H1 (cell line): ENCODE data around the gene ACAD11. TPM values are rescaled to one million over a fixed set of nuclear protein-coding genes. Genes with fewer than 3 reads are reported as not detected.

Experiments used
- CTCF ChIA-PET: fragments of 300-600 bp; sonication (Branson Sonifier 250); formaldehyde crosslinking; loops from one replicate; lab custom pipeline; 2021; ENCODE audit not compliant: partially characterized antibody; lab: Charles Lee
- POLR2A ChIA-PET: fragments of 300-600 bp; sonication (Branson Sonifier 250); formaldehyde crosslinking; loops from one replicate; lab custom pipeline; 2021; ENCODE audit warnings: inconsistent platforms; ENCODE audit not compliant: partially characterized antibody; lab: Charles Lee
- DNase-seq, 2 experiments: peaks; one replicate each; pipeline versions ENCODE4 v3.0.0 to v3.0.0-alpha.2; 2010 to 2022; ENCODE audit warnings: low spot score in 2 of 2, low read depth in 1 of 2, mixed read lengths in 1 of 2
- FAIRE-seq: peaks from 2 replicates; lab custom pipeline; 2011; peaks lifted over from hg19 to GRCh38; lab: Jason Lieb, UNC
- H2AFZ ChIP-seq: 2 replicates; pipeline ENCODE4 v1.8.1; 2012; ENCODE audit warnings: low read length, inconsistent platforms
- H2AK5ac ChIP-seq: 2 replicates; pipeline ENCODE4 v1.6.1; 2013; ENCODE audit warnings: low read depth, low read length
- H2BK120ac ChIP-seq: replicated peaks from 2 replicates; pipeline ENCODE3; 2013; ENCODE audit warnings: low read depth, low read length, inconsistent platforms
- H2BK12ac ChIP-seq: 2 replicates; pipeline ENCODE4 v1.6.1; 2013; ENCODE audit warnings: low read depth, low read length
- H2BK15ac ChIP-seq: 2 replicates; pipeline ENCODE4 v1.6.1; 2013; ENCODE audit warnings: low read length
- H2BK20ac ChIP-seq: 2 replicates; pipeline ENCODE4 v1.6.1; 2013; ENCODE audit warnings: low read length
- H2BK5ac ChIP-seq: 2 replicates; pipeline ENCODE4 v1.6.1; 2013; ENCODE audit warnings: low read depth, low read length
- H3K14ac ChIP-seq: 2 replicates; pipeline ENCODE4 v1.6.1; 2013; ENCODE audit warnings: inconsistent platforms; ENCODE audit not compliant: insufficient read length
- H3K18ac ChIP-seq: 2 replicates; pipeline ENCODE4 v1.6.1; 2013; ENCODE audit warnings: low read length; ENCODE audit errors: extremely low read depth
- H3K23ac ChIP-seq: 2 replicates; pipeline ENCODE4 v1.6.1; 2013; ENCODE audit warnings: inconsistent platforms; ENCODE audit not compliant: insufficient read length
- H3K23me2 ChIP-seq: 2 replicates; pipeline ENCODE4 v1.6.1; 2013; ENCODE audit warnings: low read depth, low read length
- H3K27ac ChIP-seq: 2 replicates; pipeline ENCODE4 v1.6.1; 2011; ENCODE audit warnings: low read depth, low read length, inconsistent platforms
- H3K27me3 ChIP-seq, 4 experiments: replicated peaks in 1 of 4; 1 replicate in 1 of 4; 2 replicates in 3 of 4; pipeline versions ENCODE4 v1.6.1 to v1.8.1; 2011 to 2013; ENCODE audit warnings: low read length in 3 of 4, mild to moderate bottlenecking in 3 of 4, inconsistent platforms in 2 of 4, mixed read lengths in 2 of 4, moderate library complexity in 1 of 4; ENCODE audit not compliant: control insufficient read depth in 3 of 4, insufficient read depth in 3 of 4; ENCODE audit errors: extremely low read depth in 1 of 4
- H3K36me3 ChIP-seq, 4 experiments: 2 replicates each; pipeline versions ENCODE4 v1.6.1 to v1.8.1; 2011 to 2013; ENCODE audit warnings: mild to moderate bottlenecking in 4 of 4, low read length in 3 of 4, moderate library complexity in 2 of 4, control low read depth in 1 of 4, inconsistent platforms in 1 of 4; ENCODE audit not compliant: insufficient read depth in 4 of 4, control insufficient read depth in 2 of 4
- H3K4ac ChIP-seq: replicated peaks from 2 replicates; pipeline ENCODE3; 2013; ENCODE audit warnings: low read length, low read depth, mixed read lengths, inconsistent platforms; ENCODE audit not compliant: insufficient read length
- H3K4me1 ChIP-seq, 4 experiments: replicated peaks in 1 of 4; 1 replicate in 1 of 4; 2 replicates in 3 of 4; pipeline versions ENCODE4 v1.6.1 to v1.8.1; 2011 to 2013; ENCODE audit warnings: low read length in 3 of 4, inconsistent platforms in 2 of 4, mixed read lengths in 1 of 4; ENCODE audit not compliant: insufficient read depth in 4 of 4, control insufficient read depth in 3 of 4
- H3K4me2 ChIP-seq, 2 experiments: 2 replicates each; pipeline versions ENCODE4 v1.6.1 to v1.8.1; 2011 to 2013; ENCODE audit warnings: low read depth in 2 of 2, low read length in 2 of 2, control low read depth in 1 of 2, inconsistent platforms in 1 of 2, mild to moderate bottlenecking in 1 of 2; ENCODE audit not compliant: insufficient read depth in 1 of 2
- H3K4me3 ChIP-seq, 4 experiments: fragments of 200-600, 300-600 bp in 1 of 4; sonication (generic), shearing (Covaris generic), sonication (Bioruptor Twin) in 1 of 4; 2 replicates each; pipeline versions ENCODE4 v1.5.1 to v1.8.1; 2011 to 2016; ENCODE audit warnings: low read length in 4 of 4, low read depth in 3 of 4, control low read depth in 2 of 4, inconsistent platforms in 2 of 4, mild to moderate bottlenecking in 2 of 4, mixed read lengths in 1 of 4, moderate library complexity in 1 of 4; ENCODE audit not compliant: insufficient read depth in 2 of 4; ENCODE audit errors: extremely low read depth in 1 of 4
- H3K56ac ChIP-seq: replicated peaks from 2 replicates; pipeline ENCODE3; 2013; ENCODE audit warnings: low read depth, mild to moderate bottlenecking, mixed read lengths, low read length, inconsistent platforms; ENCODE audit not compliant: insufficient read length
- H3K79me1 ChIP-seq: 2 replicates; pipeline ENCODE4 v1.6.1; 2013; ENCODE audit warnings: low read depth, low read length, control low read depth
- H3K79me2 ChIP-seq, 2 experiments: 2 replicates each; pipeline versions ENCODE4 v1.6.1 to v1.8.1; 2012 to 2013; ENCODE audit warnings: low read length in 2 of 2, mild to moderate bottlenecking in 2 of 2, inconsistent platforms in 1 of 2; ENCODE audit not compliant: insufficient read depth in 2 of 2, control insufficient read depth in 1 of 2
- H3K9ac ChIP-seq, 4 experiments: replicated peaks in 1 of 4; 1 replicate in 1 of 4; 2 replicates in 3 of 4; pipeline versions ENCODE4 v1.6.1 to v1.8.1; 2011 to 2013; ENCODE audit warnings: low read depth in 3 of 4, low read length in 3 of 4, control low read depth in 2 of 4, mild to moderate bottlenecking in 2 of 4, moderate library complexity in 2 of 4, inconsistent platforms in 1 of 4; ENCODE audit errors: extremely low read depth in 1 of 4
- H3K9me3 ChIP-seq, 2 experiments: 2 replicates each; pipeline versions ENCODE4 v1.6.1 to v1.8.1; 2012 to 2013; ENCODE audit warnings: mild to moderate bottlenecking in 2 of 2, moderate library complexity in 2 of 2, control low read depth in 1 of 2, inconsistent platforms in 1 of 2, low read depth in 1 of 2, low read length in 1 of 2, mixed read lengths in 1 of 2; ENCODE audit not compliant: insufficient read depth in 2 of 2
- H4K20me1 ChIP-seq, 2 experiments: replicated peaks in 1 of 2; 2 replicates each; pipeline versions ENCODE3 to v1.8.1; 2011 to 2013; ENCODE audit warnings: inconsistent platforms in 2 of 2, low read length in 2 of 2, mild to moderate bottlenecking in 1 of 2; ENCODE audit not compliant: insufficient read depth in 2 of 2, control insufficient read depth in 1 of 2
- H4K5ac ChIP-seq: 2 replicates; pipeline ENCODE4 v1.6.1; 2013; ENCODE audit warnings: low read length, low read depth, mixed read lengths, inconsistent platforms; ENCODE audit not compliant: insufficient read length
- H4K8ac ChIP-seq: 2 replicates; pipeline ENCODE4 v1.8.0; 2013; ENCODE audit warnings: mild to moderate bottlenecking, moderate library complexity, low read length, inconsistent platforms; ENCODE audit not compliant: insufficient read depth; ENCODE audit errors: extremely low read depth
- H4K91ac ChIP-seq: replicated peaks from 2 replicates; pipeline ENCODE3; 2013; ENCODE audit warnings: low read length, mixed read lengths, inconsistent platforms; ENCODE audit not compliant: insufficient read length
- ATF3 ChIP-seq: IDR thresholded peaks from 2 replicates; pipeline ENCODE4 v1.6.1; 2011; ENCODE audit warnings: low read depth, mild to moderate bottlenecking, low read length; ENCODE audit not compliant: insufficient read depth
- BACH1 ChIP-seq: IDR thresholded peaks from 2 replicates; pipeline ENCODE4 v1.6.1; 2012; ENCODE audit warnings: low read length, improper control_type of control experiment
- CHD1 ChIP-seq: IDR thresholded peaks from 2 replicates; pipeline ENCODE4 v1.6.1; 2012; ENCODE audit warnings: low read depth, low read length, improper control_type of control experiment
- HDAC6 ChIP-seq: IDR thresholded peaks from one replicate; pipeline ENCODE4 v1.7.1; 2012; ENCODE audit warnings: low read depth, mild to moderate bottlenecking, inconsistent platforms, low read length, moderate library complexity
- JUN ChIP-seq: IDR thresholded peaks from 2 replicates; pipeline ENCODE4 v1.6.1; 2011; ENCODE audit warnings: low read depth, mild to moderate bottlenecking, improper control_type of control experiment, low read length
- KDM1A ChIP-seq: fragments of 200-600, 300-600 bp; sonication (generic); IDR thresholded peaks from 2 replicates; pipeline ENCODE4 v1.7.1; 2016; ENCODE audit warnings: mild to moderate bottlenecking, low read length, borderline replicate concordance
- NRF1 ChIP-seq: IDR thresholded peaks from 2 replicates; pipeline ENCODE4 v1.6.1; 2011; ENCODE audit warnings: mild to moderate bottlenecking, low read depth, low read length, improper control_type of control experiment
- PHF8 ChIP-seq: fragments of 200-600 bp; sonication (generic); conservative IDR thresholded peaks from 2 replicates; pipeline ENCODE4 v1.7.1; 2012; ENCODE audit warnings: low read depth, mild to moderate bottlenecking, inconsistent platforms, low read length, moderate library complexity
- POLR2A ChIP-seq, 2 experiments: IDR thresholded peaks; 1 replicate in 1 of 2; 2 replicates in 1 of 2; pipeline ENCODE4 v1.6.1; 2011; ENCODE audit warnings: low read depth in 2 of 2, low read length in 2 of 2, mild to moderate bottlenecking in 2 of 2; ENCODE audit errors: control extremely low read depth in 1 of 2
- RBBP5 ChIP-seq: IDR thresholded peaks from 2 replicates; pipeline ENCODE4 v1.7.1; 2012; ENCODE audit warnings: low read depth, mild to moderate bottlenecking, inconsistent platforms, low read length, moderate library complexity, borderline replicate concordance
- RFX5 ChIP-seq: IDR thresholded peaks from 2 replicates; pipeline ENCODE4 v1.6.1; 2011; ENCODE audit warnings: low read depth, low read length, improper control_type of control experiment, borderline replicate concordance
- SP2 ChIP-seq: IDR thresholded peaks from 2 replicates; pipeline ENCODE4 v1.6.1; 2012; ENCODE audit warnings: mild to moderate bottlenecking, low read length, inconsistent platforms
- WGBS, 2 experiments: shearing (Covaris generic) in 1 of 2; methylation state at CpG; one replicate each; pipeline versions ENCODE4 v1.1.6 to v1.1.7; 2013 to 2015; ENCODE audit warnings: low lambda C conversion rate in 2 of 2, mixed read lengths in 2 of 2, inconsistent platforms in 1 of 2, low coverage in 1 of 2, missing lambda C conversion rate in 1 of 2; ENCODE audit not compliant: insufficient replicate concordance in 2 of 2, insufficient coverage in 1 of 2, insufficient read length in 1 of 2; ENCODE audit errors: extremely low coverage in 1 of 2, missing lambda C conversion rate in 1 of 2; 5-methylcytosine and 5-hydroxymethylcytosine counted together
- polyA plus RNA-seq, 7 experiments: library from polyadenylated mRNA; depleted of rRNA in 3 of 7; stranded (reverse) in 5 of 7; unstranded in 2 of 7; fragments of >200 nt in 5 of 7; fragments of 200-250 nt in 2 of 7; gene quantifications; 1 replicate in 5 of 7; 2 replicates in 1 of 7; 4 replicates in 1 of 7; pipeline versions ENCODE4 v1.2.1 to v1.2.3, GENCODE V29; 2011 to 2013; ENCODE audit warnings: missing spikeins in 2 of 7, mixed read lengths in 2 of 7
- total RNA-seq: library from RNA; stranded (reverse); fragmentation: NEBNext Ultra II Directional; extraction: Animal tissue kit (Norgen Biotek cat#: 25700); gene quantifications from 2 replicates; pipeline ENCODE4 v1.2.1, GENCODE V29; 2021

Gene ACAD11
- total and polyA plus RNA-seq, 2 of the 8 experiments (the other 6 are each of a cell fraction or from before 2014, with no cell fraction given) = 5.5 to 11.0 TPM

- Histone ChIP-seq H2BK120ac (no peak overlapping the region), H4K20me1 (no peaks in the 10 kb centered on the region), H3K4ac (no peak overlapping the region), H2AK5ac (no peak overlapping the region), H3K4me1 (no peaks in the 10 kb centered on the region), H3K27ac (no peak overlapping the region), H3K14ac (no peak overlapping the region), H3K79me1 (no peaks in the 10 kb centered on the region), H3K4me2 (no peak overlapping the region), H4K8ac (no peak overlapping the region), H4K91ac (no peak overlapping the region), H3K18ac (no peak overlapping the region), H2BK20ac (no peak overlapping the region), H3K27me3 (no peaks in the 10 kb centered on the region), H3K79me2 (no peaks in the 10 kb centered on the region), H3K9ac (no peak overlapping the region), H3K36me3 (no peaks in the 10 kb centered on the region; a peak in 1 of 8 replicates), H2BK12ac (no peak overlapping the region), H3K9me3 (no peaks in the 10 kb centered on the region; a peak in 1 of 4 replicates), H3K23ac (no peak overlapping the region), H3K4me3 (no peak overlapping the region), H2BK5ac (no peak overlapping the region), H2BK15ac (no peak overlapping the region), H3K23me2 (no peaks in the 10 kb centered on the region), H4K5ac (no peak overlapping the region), H2AFZ (no peak overlapping the region), H3K56ac (no peak overlapping the region)
- ChIA-PET POLR2A (no interaction called here), CTCF (interaction anchor here (0.7 kb wide), 1 partner anchor 75 kb away, joined by 4 read pairs; no protein-coding TSS in a partner anchor)
- 84% methylated on average over 2 of the region's 2 CpGs; no CpG with 5 or more reads in 1 of the 2 experiments for WGBS, 2 experiments
- DNase-seq = no peak
- no peak for FAIRE-seq
- TF ChIP-seq ATF3 (no peak), CHD1 (no peak), SP2 (no peak), NRF1 (no peak), RFX5 (no peak), JUN (no peak), POLR2A (IDR thresholded peaks at IDR 0.05; ENCODE audit: control extremely low read depth in 1 of 2, low read depth in 2 of 2, low read length in 2 of 2) (no peak), HDAC6 (no peak), PHF8 (no peak), RBBP5 (no peak), KDM1A (no peak), BACH1 (no peak)
Measured at GRCh38 chr3:132568422-132568821, 91.2 kb downstream of the ACAD11 start.
